AG04450 (cell line): ENCODE results near the gene GPR27. TPM values are rescaled to one million over a fixed set of nuclear protein-coding genes. Genes with fewer than 3 reads are reported as not detected.

Source experiments
- CTCF ChIA-PET: fragments of 300-600, 350-600 bp; formaldehyde crosslinking; extraction: SDS; loops from one replicate; lab custom pipeline; 2022; ENCODE audit warnings: antibody characterized with exemption, inconsistent platforms; lab: Charles Lee
- POLR2A ChIA-PET: fragments of 350-600 bp; formaldehyde crosslinking; extraction: SDS; loops from one replicate; lab custom pipeline; 2021; ENCODE audit warnings: antibody characterized with exemption, inconsistent platforms; lab: Yijun Ruan, JAX
- DNase-seq: peaks from one replicate; pipeline ENCODE4 v3.0.0-alpha.2; 2011; ENCODE audit warnings: low read depth, low spot score
- H3K27ac ChIP-seq: one replicate; pipeline ENCODE4 v1.5.1; 2012; ENCODE audit warnings: low read depth, low read length, control low read depth
- H3K27me3 ChIP-seq: one replicate; pipeline ENCODE4 v1.6.0; 2012; ENCODE audit warnings: low read length; ENCODE audit not compliant: control insufficient read depth, insufficient read depth
- H3K4me3 ChIP-seq: 2 replicates; pipeline ENCODE4 v1.5.1; 2011; ENCODE audit warnings: mild to moderate bottlenecking, low read depth, low read length, control low read depth
- H3K9me3 ChIP-seq: 2 replicates; pipeline ENCODE4 v1.5.1; 2012; ENCODE audit warnings: low read length; ENCODE audit not compliant: control insufficient read depth, insufficient read depth
- CTCF ChIP-seq: IDR thresholded peaks from 2 replicates; pipeline ENCODE4 v1.5.1; 2011; ENCODE audit warnings: low read depth, low read length, control low read depth, inconsistent platforms
- polyA plus RNA-seq: library from polyadenylated mRNA; depleted of rRNA; stranded (reverse); fragments of >200 nt; gene quantifications from 2 replicates; pipeline ENCODE4 v1.2.3, GENCODE V29; 2011

The GPR27 gene
- polyA plus RNA-seq, 1 experiment: not detected

DNA sequence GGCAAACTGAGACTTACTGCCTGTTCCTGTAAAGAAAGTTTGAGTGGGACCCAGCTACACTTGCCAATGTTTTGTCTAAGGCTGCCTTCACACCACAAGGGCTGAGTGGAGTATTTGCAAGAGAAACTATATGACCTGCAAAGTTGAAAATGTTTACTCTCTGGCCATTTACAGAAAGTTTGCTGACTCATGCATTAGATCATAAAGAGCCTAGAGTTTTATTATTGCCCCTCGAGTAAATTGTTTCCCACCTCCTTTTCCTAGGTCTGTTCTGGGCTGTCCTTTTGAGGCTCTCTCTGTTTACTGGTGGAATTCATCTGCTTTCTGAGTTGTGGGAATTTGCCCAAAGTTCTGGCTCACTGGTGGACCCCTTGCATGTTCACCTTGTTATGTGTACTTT, 38.0 kb downstream of the GPR27 start:
- no peak for DNase-seq
- ChIA-PET CTCF (no interaction called here), POLR2A (no interaction called here)
- TF ChIP-seq CTCF: no peak
- Histone ChIP-seq H3K9me3 (no peaks in the 10 kb centered on the region), H3K27me3 (peaks cover 6% of the 10 kb centered on the region), H3K4me3 (no peak overlapping the region), H3K27ac (no peak overlapping the region)

GRCh38 chr3:71796290-71796689, 42.6 kb downstream of the GPR27 start:
- TF ChIP-seq CTCF: no peak
- H3K9me3 ChIP-seq: no peaks in the 10 kb centered on the region
- ChIA-PET POLR2A (no interaction called here), CTCF (no interaction called here)
- no peak overlapping the region for H3K4me3 ChIP-seq
- no peak for DNase-seq
- peaks cover 15% of the 10 kb centered on the region for H3K27me3 ChIP-seq
- no peak overlapping the region for H3K27ac ChIP-seq

GRCh38 chr3:71797455-71797854, 43.8 kb downstream of the GPR27 start:
- H3K27me3 ChIP-seq: peaks cover 15% of the 10 kb centered on the region
- TF ChIP-seq CTCF: no peak
- H3K27ac ChIP-seq: no peak overlapping the region
- no peak for DNase-seq
- ChIA-PET CTCF (no interaction called here), POLR2A (no interaction called here)
- no peaks in the 10 kb centered on the region for H3K9me3 ChIP-seq
- no peak overlapping the region for H3K4me3 ChIP-seq

DNA sequence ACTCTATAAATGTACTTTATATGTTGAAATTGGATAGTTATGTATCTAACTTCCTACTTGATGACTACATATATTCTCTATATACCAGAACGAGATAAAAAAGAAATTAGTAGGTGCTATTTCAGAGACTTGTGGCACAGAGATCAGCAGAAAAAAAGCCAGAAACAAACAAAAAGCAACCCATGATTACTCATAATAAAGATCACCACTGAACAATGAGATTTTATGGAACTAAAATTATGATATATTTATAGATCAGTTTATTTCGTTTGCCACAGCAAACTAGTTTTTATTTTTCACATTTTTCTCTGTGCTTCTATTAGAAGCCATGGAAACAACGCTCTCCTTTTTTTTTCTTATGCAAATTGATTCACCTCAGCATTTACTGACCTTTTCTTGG, 46.4 kb downstream of the GPR27 start:
- TF ChIP-seq CTCF: no peak
- H3K4me3 ChIP-seq: no peak overlapping the region
- no peak overlapping the region for H3K27ac ChIP-seq
- H3K9me3 ChIP-seq: no peaks in the 10 kb centered on the region
- ChIA-PET POLR2A (no interaction called here), CTCF (no interaction called here)
- DNase-seq: no peak
- H3K27me3 ChIP-seq: peaks cover 15% of the 10 kb centered on the region

GRCh38 chr3:71801986-71802385, 48.3 kb downstream of the GPR27 start:
- no peak for TF ChIP-seq CTCF
- no peak overlapping the region for H3K27ac ChIP-seq
- H3K27me3 ChIP-seq: peaks cover 15% of the 10 kb centered on the region
- CTCF ChIA-PET: no interaction called here
- POLR2A ChIA-PET: no interaction called here
- H3K9me3 ChIP-seq: no peaks in the 10 kb centered on the region
- no peak for DNase-seq
- H3K4me3 ChIP-seq: no peak overlapping the region
